Measurements from ENCODE around the gene SMCO3. TPM values are rescaled to one million over a fixed set of nuclear protein-coding genes. Genes with fewer than 3 reads are reported as not detected.

SMCO3 gene
- total RNA-seq, 6 experiments from 2014 or later, result 0.07 to 0.26 (median 0.13) TPM

DNA sequence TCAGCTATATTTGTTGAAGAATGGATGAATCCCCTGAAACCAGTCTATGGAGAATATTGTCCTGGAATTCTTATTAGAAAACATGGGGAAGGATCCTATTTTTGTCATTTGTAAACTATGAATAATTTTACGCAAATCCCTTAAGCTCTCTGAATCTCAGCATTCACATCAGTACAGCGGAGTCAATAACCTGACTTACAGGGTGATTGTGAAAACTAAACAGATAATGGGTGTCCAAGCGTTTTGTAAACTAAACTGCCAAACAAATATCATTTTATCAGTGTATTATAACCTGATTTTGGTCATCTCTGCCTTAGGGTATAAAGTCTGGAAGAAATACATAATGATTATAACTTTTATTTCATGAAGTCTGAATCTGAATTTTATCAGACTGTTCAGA lies 19.4 kb upstream of the SMCO3 start:
- Mint-ChIP-seq H3K27me3 (ENCODE audit: insufficient read depth) (no peaks in the 10 kb centered on the region), H3K4me3 (no peak overlapping the region), H3K27ac (no peak overlapping the region), H3K36me3 (ENCODE audit: low read depth) (no peaks in the 10 kb centered on the region), H3K9me3 (no peaks in the 10 kb centered on the region), H3K4me1 (ENCODE audit: low read depth) (peaks cover 45% of the 10 kb centered on the region)
- TF ChIP-seq, protein P1, sequence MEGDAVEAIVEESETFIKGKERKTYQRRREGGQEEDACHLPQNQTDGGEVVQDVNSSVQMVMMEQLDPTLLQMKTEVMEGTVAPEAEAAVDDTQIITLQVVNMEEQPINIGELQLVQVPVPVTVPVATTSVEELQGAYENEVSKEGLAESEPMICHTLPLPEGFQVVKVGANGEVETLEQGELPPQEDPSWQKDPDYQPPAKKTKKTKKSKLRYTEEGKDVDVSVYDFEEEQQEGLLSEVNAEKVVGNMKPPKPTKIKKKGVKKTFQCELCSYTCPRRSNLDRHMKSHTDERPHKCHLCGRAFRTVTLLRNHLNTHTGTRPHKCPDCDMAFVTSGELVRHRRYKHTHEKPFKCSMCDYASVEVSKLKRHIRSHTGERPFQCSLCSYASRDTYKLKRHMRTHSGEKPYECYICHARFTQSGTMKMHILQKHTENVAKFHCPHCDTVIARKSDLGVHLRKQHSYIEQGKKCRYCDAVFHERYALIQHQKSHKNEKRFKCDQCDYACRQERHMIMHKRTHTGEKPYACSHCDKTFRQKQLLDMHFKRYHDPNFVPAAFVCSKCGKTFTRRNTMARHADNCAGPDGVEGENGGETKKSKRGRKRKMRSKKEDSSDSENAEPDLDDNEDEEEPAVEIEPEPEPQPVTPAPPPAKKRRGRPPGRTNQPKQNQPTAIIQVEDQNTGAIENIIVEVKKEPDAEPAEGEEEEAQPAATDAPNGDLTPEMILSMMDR (IDR thresholded peaks at IDR 0.05), result no peak
- no peak for DNase-seq

DNA sequence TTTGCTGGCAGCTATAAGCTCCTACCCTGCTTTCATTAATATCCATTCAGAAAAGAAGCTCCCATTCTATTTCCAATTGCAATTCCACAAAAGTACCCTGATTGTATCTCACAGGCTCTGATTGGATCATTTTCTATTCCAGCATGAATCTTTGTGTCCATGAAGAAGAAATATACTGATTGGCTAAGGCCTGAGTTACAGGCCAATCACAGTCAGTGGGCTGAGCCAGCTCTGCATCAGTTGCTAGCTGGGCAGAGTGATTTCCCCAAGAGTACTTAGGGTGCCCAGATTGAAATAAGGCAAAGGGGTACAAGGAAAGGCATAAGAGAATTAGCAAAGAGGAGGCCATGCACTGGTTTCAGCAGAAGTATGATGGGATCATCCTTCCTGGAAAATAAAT lies 14.9 kb upstream of the SMCO3 start:
- H3K36me3 Mint-ChIP-seq (ENCODE audit: low read depth), result no peaks in the 10 kb centered on the region

DNA sequence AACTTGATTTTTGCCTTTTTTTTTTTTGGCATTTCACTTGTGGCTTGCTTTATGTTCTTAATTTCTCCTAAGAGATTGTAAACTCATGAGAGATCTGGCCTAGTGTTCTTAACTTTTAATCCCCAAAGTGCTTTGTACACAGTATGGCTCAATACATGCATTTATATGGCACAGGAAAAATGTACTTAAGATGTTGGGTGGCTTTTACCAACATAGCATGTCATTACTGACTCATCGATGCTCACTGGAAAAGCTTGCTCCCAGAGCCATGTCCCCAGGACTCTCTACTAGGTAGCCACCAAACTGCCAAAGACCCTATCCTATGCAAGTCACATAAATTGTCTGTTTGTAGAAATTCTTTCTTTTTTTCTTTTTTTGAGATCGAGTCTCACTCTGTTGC lies 13.1 kb upstream of the SMCO3 start:
- DNase-seq, result no peak
- TF ChIP-seq, protein P1 (IDR thresholded peaks at IDR 0.05), result no peak
- Mint-ChIP-seq H3K4me1 (ENCODE audit: low read depth) (peaks cover 16% of the 10 kb centered on the region), H3K27me3 (ENCODE audit: insufficient read depth) (no peaks in the 10 kb centered on the region), H3K4me3 (no peak overlapping the region), H3K9me3 (no peaks in the 10 kb centered on the region), H3K27ac (no peak overlapping the region), H3K36me3 (ENCODE audit: low read depth) (no peaks in the 10 kb centered on the region)

More for the DNA sequence above, 14.9 kb upstream of the SMCO3 start:
- no peaks in the 10 kb centered on the region for H3K9me3 Mint-ChIP-seq
- no peaks in the 10 kb centered on the region for H3K27me3 Mint-ChIP-seq (ENCODE audit: insufficient read depth)
- DNase-seq, result no peak
- H3K4me1 Mint-ChIP-seq (ENCODE audit: low read depth), result peaks cover 21% of the 10 kb centered on the region
- no peak overlapping the region for H3K4me3 Mint-ChIP-seq
- TF ChIP-seq, protein P1 (IDR thresholded peaks at IDR 0.05), result no peak
- H3K27ac Mint-ChIP-seq, result no peak overlapping the region

DNA sequence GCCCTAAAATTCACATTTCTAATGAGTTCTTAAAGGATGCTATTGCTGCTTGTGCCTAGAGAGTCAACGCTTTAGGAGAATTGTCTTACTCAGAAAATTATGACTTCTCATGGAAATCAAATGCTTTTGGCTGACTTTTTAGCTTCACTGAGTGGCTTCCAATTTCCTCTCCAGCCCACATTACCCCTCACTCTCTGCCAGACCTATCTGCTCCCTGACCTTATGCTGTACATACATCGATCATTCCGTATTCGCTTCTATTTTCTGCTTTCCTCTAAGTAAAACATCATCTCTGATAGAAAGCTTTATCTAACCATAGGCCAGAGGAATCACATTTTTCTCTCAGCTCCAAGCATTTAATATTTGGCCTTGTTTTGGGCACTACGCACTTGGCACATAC lies 12.5 kb upstream of the SMCO3 start:
- H3K36me3 Mint-ChIP-seq (ENCODE audit: low read depth), result no peaks in the 10 kb centered on the region
- no peak for DNase-seq
- H3K9me3 Mint-ChIP-seq, result no peaks in the 10 kb centered on the region
- H3K4me3 Mint-ChIP-seq, result no peak overlapping the region
- H3K27ac Mint-ChIP-seq, result no peak overlapping the region
- H3K4me1 Mint-ChIP-seq (ENCODE audit: low read depth), result peaks cover 16% of the 10 kb centered on the region
- TF ChIP-seq, protein P1 (IDR thresholded peaks at IDR 0.05), result no peak
- no peaks in the 10 kb centered on the region for H3K27me3 Mint-ChIP-seq (ENCODE audit: insufficient read depth)

DNA sequence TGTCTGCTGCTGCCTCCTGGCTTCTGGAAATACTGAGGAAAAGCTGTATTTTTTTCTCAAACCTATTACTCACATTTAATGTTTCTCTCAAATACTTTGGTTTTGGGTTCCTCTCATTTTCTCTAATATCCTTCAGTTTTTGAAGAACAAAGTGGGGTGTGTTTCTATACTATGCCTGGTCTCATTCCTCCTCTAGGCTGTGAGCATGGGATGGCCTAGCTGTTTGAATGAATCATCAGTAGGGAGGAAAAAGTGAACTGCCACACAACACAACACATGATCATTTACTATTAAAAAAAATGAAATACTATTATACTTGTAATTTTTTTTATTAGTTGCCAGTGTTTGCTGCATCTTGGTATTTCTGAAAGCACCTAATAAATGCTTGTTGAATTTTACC lies 11.3 kb upstream of the SMCO3 start:
- H3K36me3 Mint-ChIP-seq (ENCODE audit: low read depth), result no peaks in the 10 kb centered on the region
- TF ChIP-seq, protein P1 (IDR thresholded peaks at IDR 0.05), result no peak
- H3K27me3 Mint-ChIP-seq (ENCODE audit: insufficient read depth), result peaks cover 5% of the 10 kb centered on the region; the same call in 1 of the 2 replicates
- no peaks in the 10 kb centered on the region for H3K9me3 Mint-ChIP-seq
- H3K27ac Mint-ChIP-seq, result no peak overlapping the region
- H3K4me1 Mint-ChIP-seq (ENCODE audit: low read depth), result peaks cover 16% of the 10 kb centered on the region
- no peak overlapping the region for H3K4me3 Mint-ChIP-seq
- no peak for DNase-seq
